ENCODE measurements around the gene RGS6.

RGS6 gene

DNA sequence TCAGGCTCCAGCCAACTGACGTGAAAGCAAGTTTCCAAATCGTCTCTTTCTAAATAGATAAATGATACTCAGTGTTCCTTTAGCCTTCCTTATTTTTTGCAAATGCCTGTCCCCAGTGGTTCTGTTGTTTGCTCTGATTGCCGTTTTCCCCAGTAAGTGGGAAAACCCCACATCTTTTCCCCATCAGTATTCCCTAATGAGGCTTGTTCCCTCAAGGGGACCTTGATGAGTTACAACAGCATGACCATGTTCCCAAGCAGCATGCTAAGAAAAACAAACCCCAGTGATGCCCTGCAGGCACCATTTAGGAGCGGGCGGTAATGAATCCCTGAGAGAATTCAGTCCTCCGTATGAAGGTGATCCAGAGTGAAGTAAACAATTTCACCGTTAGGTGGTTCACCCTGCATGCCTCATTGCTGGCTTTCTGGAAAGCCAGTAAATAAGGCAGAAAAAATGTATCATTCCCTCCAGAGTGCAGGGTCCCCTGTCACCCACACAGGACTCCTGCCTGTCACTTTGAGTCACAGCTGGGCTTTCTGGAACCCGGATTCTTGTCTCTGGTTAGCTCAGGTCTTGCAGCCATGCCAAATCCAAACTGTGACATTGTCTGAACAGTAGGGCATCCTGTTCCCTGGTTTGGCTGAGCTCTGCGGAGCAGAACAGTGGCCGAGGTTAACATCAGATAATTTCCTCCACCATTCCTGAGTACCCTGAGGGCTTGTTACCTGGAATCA is 222.6 kb downstream of the RGS6 start:
- Histone ChIP-seq H2AFZ (ENCODE audit: low read depth) (no peak overlapping the region), H3K4me3 (IDR thresholded peaks at IDR 0.05; ENCODE audit: insufficient read depth, low read depth, low read length) (no peak overlapping the region), H4K20me1 (ENCODE audit: insufficient read depth) (no peaks in the 10 kb centered on the region), H3K27ac (no peak overlapping the region), H3K79me2 (ENCODE audit: insufficient read depth, low read depth) (no peaks in the 10 kb centered on the region), H3K9ac (no peak overlapping the region), H3K27me3 (ENCODE audit: insufficient read depth, low read depth) (no peaks in the 10 kb centered on the region), H3K4me1 (ENCODE audit: low read depth, poor library complexity, severe bottlenecking) (no peaks in the 10 kb centered on the region), H3K4me2 (no peak overlapping the region), H3K36me3 (ENCODE audit: insufficient read depth) (no peaks in the 10 kb centered on the region)
- TF ChIP-seq, protein P1, sequence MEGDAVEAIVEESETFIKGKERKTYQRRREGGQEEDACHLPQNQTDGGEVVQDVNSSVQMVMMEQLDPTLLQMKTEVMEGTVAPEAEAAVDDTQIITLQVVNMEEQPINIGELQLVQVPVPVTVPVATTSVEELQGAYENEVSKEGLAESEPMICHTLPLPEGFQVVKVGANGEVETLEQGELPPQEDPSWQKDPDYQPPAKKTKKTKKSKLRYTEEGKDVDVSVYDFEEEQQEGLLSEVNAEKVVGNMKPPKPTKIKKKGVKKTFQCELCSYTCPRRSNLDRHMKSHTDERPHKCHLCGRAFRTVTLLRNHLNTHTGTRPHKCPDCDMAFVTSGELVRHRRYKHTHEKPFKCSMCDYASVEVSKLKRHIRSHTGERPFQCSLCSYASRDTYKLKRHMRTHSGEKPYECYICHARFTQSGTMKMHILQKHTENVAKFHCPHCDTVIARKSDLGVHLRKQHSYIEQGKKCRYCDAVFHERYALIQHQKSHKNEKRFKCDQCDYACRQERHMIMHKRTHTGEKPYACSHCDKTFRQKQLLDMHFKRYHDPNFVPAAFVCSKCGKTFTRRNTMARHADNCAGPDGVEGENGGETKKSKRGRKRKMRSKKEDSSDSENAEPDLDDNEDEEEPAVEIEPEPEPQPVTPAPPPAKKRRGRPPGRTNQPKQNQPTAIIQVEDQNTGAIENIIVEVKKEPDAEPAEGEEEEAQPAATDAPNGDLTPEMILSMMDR (conservative IDR thresholded peaks at IDR 0.05; ENCODE audit: low read depth, low read length), result no peak

DNA sequence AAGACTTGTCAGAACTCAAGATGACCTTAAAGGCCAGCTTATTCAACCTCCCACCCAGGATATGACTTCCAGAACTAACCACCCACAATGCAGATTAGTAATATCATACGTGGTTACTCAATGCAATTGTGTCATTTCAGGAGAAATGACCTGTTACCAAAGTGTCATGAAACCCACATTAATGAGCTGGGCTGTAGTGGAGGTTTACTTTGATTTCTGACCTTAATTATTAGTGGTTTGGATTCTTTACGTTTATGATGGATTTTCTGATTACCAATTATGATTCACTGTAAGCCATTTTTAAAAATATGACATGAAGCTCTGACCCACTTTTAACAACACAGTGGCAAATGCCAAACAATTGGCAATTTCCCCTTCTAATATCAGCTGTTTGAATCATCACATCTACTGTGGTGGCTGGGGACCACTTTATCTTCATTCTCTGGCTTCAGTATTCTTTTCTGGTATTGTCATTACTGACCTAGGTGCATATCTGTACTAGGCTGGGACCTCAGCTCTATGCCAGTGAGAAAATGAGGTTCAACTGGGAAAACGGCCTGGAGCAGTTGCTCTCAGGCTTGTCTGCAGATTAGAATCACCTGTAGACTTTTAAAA is 223.3 kb downstream of the RGS6 start:
- H3K79me2 ChIP-seq (ENCODE audit: insufficient read depth, low read depth), result no peaks in the 10 kb centered on the region
- no peak overlapping the region for H3K9ac ChIP-seq
- H3K27ac ChIP-seq, result no peak overlapping the region
- H3K4me2 ChIP-seq, result no peak overlapping the region
- H3K4me3 ChIP-seq (IDR thresholded peaks at IDR 0.05; ENCODE audit: insufficient read depth, low read depth, low read length), result no peak overlapping the region
- H2AFZ ChIP-seq (ENCODE audit: low read depth), result no peak overlapping the region
- no peaks in the 10 kb centered on the region for H3K27me3 ChIP-seq (ENCODE audit: insufficient read depth, low read depth)
- H3K36me3 ChIP-seq (ENCODE audit: insufficient read depth), result no peaks in the 10 kb centered on the region
- TF ChIP-seq, protein P1 (conservative IDR thresholded peaks at IDR 0.05; ENCODE audit: low read depth, low read length), result no peak
- H3K4me1 ChIP-seq (ENCODE audit: low read depth, poor library complexity, severe bottlenecking), result no peaks in the 10 kb centered on the region
- no peaks in the 10 kb centered on the region for H4K20me1 ChIP-seq (ENCODE audit: insufficient read depth)

DNA sequence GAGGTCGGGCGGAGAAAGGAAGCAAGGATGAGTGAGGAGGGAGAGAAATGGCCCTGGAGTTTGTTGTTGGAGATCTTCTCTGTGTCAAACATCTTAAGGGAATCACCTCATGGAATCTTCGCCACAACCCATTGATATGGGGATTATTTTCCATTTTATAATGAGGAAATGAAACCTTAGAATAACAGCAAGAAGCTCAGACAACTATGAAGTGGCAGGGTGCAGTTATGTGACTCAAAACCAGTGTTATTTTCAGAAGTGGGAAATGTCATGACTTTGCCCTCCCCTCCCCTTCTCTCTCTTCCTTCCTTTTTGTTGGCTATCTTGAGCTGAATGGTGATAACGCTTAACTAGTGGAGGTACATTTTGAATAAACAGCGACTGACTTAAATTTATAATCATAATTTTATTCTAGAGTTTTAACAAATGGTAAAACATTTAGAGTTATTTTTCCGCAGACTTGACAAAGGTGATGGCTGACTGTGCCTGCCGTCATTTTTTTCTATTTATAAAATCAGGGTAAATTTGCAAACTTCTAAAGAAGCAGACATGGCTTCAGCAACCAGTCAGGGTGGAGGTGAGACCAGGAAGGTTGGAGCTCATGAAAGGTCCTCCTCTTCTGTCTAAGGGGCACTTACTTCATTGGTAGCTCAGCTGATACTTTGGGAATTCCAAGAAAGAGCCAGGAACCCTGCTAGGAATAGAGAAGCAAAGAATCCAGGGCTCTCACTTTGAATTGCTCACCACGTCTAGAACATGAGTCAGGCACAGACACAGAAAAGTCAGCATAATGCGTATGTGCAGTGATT is 232.4 kb downstream of the RGS6 start:
- no peaks in the 10 kb centered on the region for H3K4me1 ChIP-seq (ENCODE audit: low read depth, poor library complexity, severe bottlenecking)
- H3K79me2 ChIP-seq (ENCODE audit: insufficient read depth, low read depth), result no peaks in the 10 kb centered on the region
- no peaks in the 10 kb centered on the region for H3K27me3 ChIP-seq (ENCODE audit: insufficient read depth, low read depth)
- no peak overlapping the region for H3K4me3 ChIP-seq (IDR thresholded peaks at IDR 0.05; ENCODE audit: insufficient read depth, low read depth, low read length)
- no peak overlapping the region for H2AFZ ChIP-seq (ENCODE audit: low read depth)
- H3K36me3 ChIP-seq (ENCODE audit: insufficient read depth), result no peaks in the 10 kb centered on the region
- TF ChIP-seq, protein P1 (conservative IDR thresholded peaks at IDR 0.05; ENCODE audit: low read depth, low read length), result no peak
- H4K20me1 ChIP-seq (ENCODE audit: insufficient read depth), result no peaks in the 10 kb centered on the region
- H3K27ac ChIP-seq, result no peak overlapping the region
- no peak overlapping the region for H3K4me2 ChIP-seq
- H3K9ac ChIP-seq, result no peak overlapping the region

DNA sequence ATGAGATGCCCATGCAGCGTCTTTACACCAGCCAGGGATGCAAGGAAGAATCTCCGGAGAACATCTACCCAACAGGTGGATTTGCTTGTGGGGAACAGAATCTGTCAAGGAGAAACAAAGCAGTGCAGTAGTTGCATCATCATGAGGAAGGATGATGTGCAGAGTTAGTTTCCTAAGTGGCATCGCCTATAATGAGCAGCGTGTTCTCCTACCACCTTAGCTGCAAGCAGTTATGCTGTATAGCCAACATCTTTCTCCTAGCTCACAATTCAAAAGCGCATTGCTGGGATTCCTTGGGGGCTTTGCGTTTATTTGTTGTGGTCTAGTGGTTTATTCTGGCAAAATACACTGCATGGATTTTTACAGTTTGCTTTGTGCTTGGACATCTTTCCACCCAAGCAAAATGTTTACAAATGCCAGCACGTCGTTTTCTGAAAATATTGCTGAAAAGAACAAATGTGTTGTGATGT is 233.0 kb downstream of the RGS6 start:
- TF ChIP-seq, protein P1 (conservative IDR thresholded peaks at IDR 0.05; ENCODE audit: low read depth, low read length), result no peak

More for the DNA sequence above, 233.0 kb downstream of the RGS6 start:
- Histone ChIP-seq H3K27me3 (ENCODE audit: insufficient read depth, low read depth) (no peaks in the 10 kb centered on the region), H3K9ac (no peak overlapping the region), H4K20me1 (ENCODE audit: insufficient read depth) (no peaks in the 10 kb centered on the region), H3K4me3 (IDR thresholded peaks at IDR 0.05; ENCODE audit: insufficient read depth, low read depth, low read length) (no peak overlapping the region), H2AFZ (ENCODE audit: low read depth) (no peak overlapping the region), H3K27ac (no peak overlapping the region), H3K4me2 (no peak overlapping the region), H3K79me2 (ENCODE audit: insufficient read depth, low read depth) (no peaks in the 10 kb centered on the region), H3K4me1 (ENCODE audit: low read depth, poor library complexity, severe bottlenecking) (no peaks in the 10 kb centered on the region), H3K36me3 (ENCODE audit: insufficient read depth) (no peaks in the 10 kb centered on the region)
